Ascending aorta (tissue), 2 donors: ENCODE data around the gene TACR1. TPM values are rescaled to one million over a fixed set of nuclear protein-coding genes. Genes with fewer than 3 reads are reported as not detected.
"Not testable (repeated sequence)": the region's sequence is repeated elsewhere in the genome, so short reads cannot be mapped to it uniquely, and the experiment has no call there.

ENCODE experiments used
- DNase-seq, 2 donors: peaks; one replicate each; pipeline ENCODE4 v3.0.0-alpha.2; 2019; ENCODE audit warnings: low spot score in 2 of 2
- H3K27ac ChIP-seq, 2 donors: fragments of 200-600 bp; sonication (generic); one replicate each; pipeline ENCODE4 v1.5.1; 2016 to 2017; ENCODE audit warnings: mild to moderate bottlenecking in 1 of 2
- H3K27me3 ChIP-seq: fragments of 200-600 bp; sonication (generic); one replicate; pipeline ENCODE4 v1.5.1; 2017
- H3K36me3 ChIP-seq, 2 donors: fragments of 200-600 bp; sonication (generic); one replicate each; pipeline ENCODE4 v1.5.1; 2016
- H3K4me1 ChIP-seq, 2 donors: fragments of 200-600 bp; sonication (generic); one replicate each; pipeline ENCODE4 v1.5.1; 2016 to 2017; ENCODE audit warnings: mild to moderate bottlenecking in 1 of 2
- H3K4me3 ChIP-seq, 2 donors: fragments of 200-600 bp; sonication (generic); one replicate each; pipeline ENCODE4 v1.5.1; 2016 to 2017; ENCODE audit warnings: mild to moderate bottlenecking in 1 of 2
- H3K9me3 ChIP-seq, 2 donors: fragments of 200-600 bp; sonication (generic); one replicate each; pipeline ENCODE4 v1.5.1; 2016
- CTCF ChIP-seq, 3 experiments: fragments of 200-600 bp in 2 of 3; fragments of 450-650 bp in 1 of 3; sonication (generic) in 2 of 3; IDR thresholded peaks; one replicate each; pipeline ENCODE4 v1.5.1; 2016 to 2019; ENCODE audit warnings: antibody characterized with exemption in 3 of 3, mild to moderate bottlenecking in 1 of 3, moderate library complexity in 1 of 3
- intact Hi-C: fragments of 100-400 bp; cut with DNase I; formaldehyde crosslinking; loops from one replicate; pipeline ENCODE4 v1.15.1; 2023
- total RNA-seq: library from RNA; depleted of rRNA; stranded (reverse); fragments of >200 nt; gene quantifications from one replicate; pipeline ENCODE4 v1.1.0, GENCODE V29; 2016

Gene TACR1
- total RNA-seq, 1 donor from 2014 or later: 27.5 TPM

GRCh38 chr2:75153221-75153620 is 46.1 kb downstream of the TACR1 start:
- H3K27ac ChIP-seq: no peak overlapping the region
- intact Hi-C loops: no loop called here
- DNase-seq: no peak

DNA sequence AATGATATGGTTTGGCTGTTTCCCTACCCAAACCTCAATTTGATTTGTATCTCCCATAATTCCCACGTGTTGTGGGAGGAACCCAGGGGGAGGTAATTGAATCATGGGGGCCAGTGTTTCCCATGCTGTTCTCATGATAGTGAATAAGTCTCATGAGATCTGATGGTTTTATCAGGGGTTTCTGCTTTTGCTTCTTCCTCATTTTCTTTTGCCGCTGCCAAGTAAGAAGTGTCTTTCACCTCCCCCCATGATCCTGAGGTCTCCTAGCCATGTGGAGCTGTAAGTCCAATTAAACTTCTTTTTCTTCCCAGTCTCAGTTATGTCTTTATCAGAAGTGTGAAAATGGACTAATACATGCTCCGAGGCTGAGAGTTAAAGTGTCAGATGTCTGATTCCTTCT is 47.1 kb downstream of the TACR1 start:
- intact Hi-C loops, H3K36me3 ChIP-seq, DNase-seq, H3K4me3 ChIP-seq, H3K4me1 ChIP-seq, H3K27ac ChIP-seq, H3K9me3 ChIP-seq, H3K27me3 ChIP-seq: not testable (repeated sequence)

More at GRCh38 chr2:75153221-75153620, 46.1 kb downstream of the TACR1 start:
- no peaks in the 10 kb centered on the region for H3K36me3 ChIP-seq
- no peaks in the 10 kb centered on the region for H3K27me3 ChIP-seq
- no peaks in the 10 kb centered on the region for H3K4me1 ChIP-seq
- H3K9me3 ChIP-seq: no peaks in the 10 kb centered on the region
- TF ChIP-seq CTCF (IDR thresholded peaks at IDR 0.05): no peak
- no peak overlapping the region for H3K4me3 ChIP-seq

- H3K4me3 ChIP-seq, H3K9me3 ChIP-seq, H3K36me3 ChIP-seq, H3K27me3 ChIP-seq, H3K4me1 ChIP-seq, DNase-seq: not testable (repeated sequence)
- H3K27ac ChIP-seq: peak overlapping the region in 1 of 2 donors; percentile 28
- intact Hi-C loops: loop anchor here (5.0 to 10.0 kb wide), 3 partner anchors 193 to 303 kb away; partner anchors contain the start of gene POLE4
Measured at GRCh38 chr2:75147884-75148283, 51.4 kb downstream of the TACR1 start.

- Histone ChIP-seq H3K27me3 (no peaks in the 10 kb centered on the region), H3K9me3 (no peaks in the 10 kb centered on the region), H3K36me3 (no peaks in the 10 kb centered on the region), H3K4me1 (peaks cover 0 to 13% of the 10 kb centered on the region in 2 donors), H3K27ac (peak overlapping the region in 1 of 2 donors; percentile 60), H3K4me3 (no peak overlapping the region)
- intact Hi-C loops: loop anchor here (5.0 to 10.0 kb wide), 3 partner anchors 192 to 302 kb away; partner anchors contain the start of gene POLE4
- DNase-seq: peak in 1 of 2 donors; percentile 84
- TF ChIP-seq CTCF (IDR thresholded peaks at IDR 0.05): no peak
Measured at GRCh38 chr2:75146606-75147332, 52.6 kb downstream of the TACR1 start.

- not testable (repeated sequence) for H3K4me3 ChIP-seq, H3K27me3 ChIP-seq, H3K9me3 ChIP-seq, H3K36me3 ChIP-seq, DNase-seq
- Histone ChIP-seq H3K27ac (peak overlapping the region in 1 of 2 donors; percentile 60), H3K4me1 (peaks cover 0 to 15% of the 10 kb centered on the region in 2 donors)
- intact Hi-C loops: loop anchor here (5.0 to 10.0 kb wide), 3 partner anchors 191 to 301 kb away; partner anchors contain the start of gene POLE4
Measured at GRCh38 chr2:75146221-75146605, 53.1 kb downstream of the TACR1 start.

- H3K4me1 ChIP-seq: peaks cover 0 to 15% of the 10 kb centered on the region in 2 donors
- TF ChIP-seq CTCF (IDR thresholded peaks at IDR 0.05): no peak
- H3K36me3 ChIP-seq: no peaks in the 10 kb centered on the region
- H3K27me3 ChIP-seq: no peaks in the 10 kb centered on the region
- H3K27ac ChIP-seq: peak overlapping the region; percentile 48 to 56
- no peak overlapping the region for H3K4me3 ChIP-seq
- intact Hi-C loops: loop anchor here (10.0 kb wide), 2 partner anchors 187 to 297 kb away; partner anchors contain the start of gene POLE4
- peak in 1 of 2 donors; percentile 73 for DNase-seq
- H3K9me3 ChIP-seq: no peaks in the 10 kb centered on the region
Measured at GRCh38 chr2:75142081-75142480, 57.2 kb downstream of the TACR1 start.

DNA sequence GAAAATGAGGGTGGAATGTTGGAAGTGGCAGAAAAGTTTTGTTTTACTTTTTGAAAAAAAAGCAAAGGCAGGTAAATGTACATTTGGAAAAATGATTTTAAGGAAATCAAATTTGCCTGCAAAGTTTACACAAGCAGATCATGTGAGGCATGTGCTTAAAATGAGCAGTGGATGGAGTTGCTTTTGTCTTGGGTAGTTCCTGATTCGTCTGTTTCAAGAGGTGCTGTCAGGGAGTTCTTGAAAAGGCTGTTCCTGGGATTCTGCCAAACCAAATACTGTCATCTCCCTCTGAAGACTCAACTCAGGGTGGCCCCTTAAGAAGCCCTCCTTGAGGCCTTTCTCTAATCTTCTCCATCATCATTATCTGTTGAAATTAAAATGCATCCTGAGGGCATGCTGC is 59.0 kb downstream of the TACR1 start:
- Histone ChIP-seq H3K27me3 (no peaks in the 10 kb centered on the region), H3K4me1 (peaks cover 0 to 10% of the 10 kb centered on the region in 2 donors), H3K9me3 (no peaks in the 10 kb centered on the region), H3K27ac (no peak overlapping the region), H3K36me3 (no peaks in the 10 kb centered on the region), H3K4me3 (no peak overlapping the region)
- intact Hi-C loops: loop anchor here (10.0 kb wide), 2 partner anchors 185 to 295 kb away; partner anchors contain the start of gene POLE4
- TF ChIP-seq CTCF (IDR thresholded peaks at IDR 0.05): no peak
- DNase-seq: no peak
